Astrocyte (in vitro differentiated cells and primary cell): ENCODE measurements around the gene PCTP. TPM values are rescaled to one million over a fixed set of nuclear protein-coding genes. Genes with fewer than 3 reads are reported as not detected.

ENCODE experiments used
- DNase-seq: peaks from one replicate; pipeline ENCODE4 v3.0.0-alpha.2; 2010; ENCODE audit warnings: low read depth
- FAIRE-seq: peaks from 2 replicates; lab custom pipeline; 2011; peaks lifted over from hg19 to GRCh38; lab: Jason Lieb, UNC
- H2AFZ ChIP-seq: 2 replicates; pipeline ENCODE4 v1.6.0; 2012; ENCODE audit warnings: low read depth, low read length, inconsistent platforms
- H3K27ac ChIP-seq: 2 replicates; pipeline ENCODE4 v1.5.1; 2011; ENCODE audit warnings: low read depth, low read length, inconsistent platforms
- H3K27me3 ChIP-seq: 2 replicates; pipeline ENCODE4 v1.6.0; 2011; ENCODE audit warnings: low read length, inconsistent platforms; ENCODE audit not compliant: insufficient read depth
- H3K36me3 ChIP-seq: 2 replicates; pipeline ENCODE4 v1.5.1; 2011; ENCODE audit warnings: low read length, inconsistent platforms; ENCODE audit not compliant: insufficient read depth
- H3K4me1 ChIP-seq: 2 replicates; pipeline ENCODE4 v1.5.1; 2011; ENCODE audit warnings: low read length, inconsistent platforms; ENCODE audit not compliant: insufficient read depth
- H3K4me2 ChIP-seq: 2 replicates; pipeline ENCODE4 v1.6.0; 2012; ENCODE audit warnings: low read length, inconsistent platforms
- H3K4me3 ChIP-seq: 2 replicates; pipeline ENCODE4 v1.5.1; 2011; ENCODE audit warnings: low read depth, mild to moderate bottlenecking, low read length, inconsistent platforms; ENCODE audit not compliant: insufficient read depth
- H3K79me2 ChIP-seq: 2 replicates; pipeline ENCODE4 v1.6.0; 2012; ENCODE audit warnings: mild to moderate bottlenecking, low read length, inconsistent platforms; ENCODE audit not compliant: insufficient read depth
- H3K9ac ChIP-seq: 2 replicates; pipeline ENCODE4 v1.6.0; 2012; ENCODE audit warnings: mild to moderate bottlenecking, low read length, inconsistent platforms
- H3K9me3 ChIP-seq: 2 replicates; pipeline ENCODE4 v1.5.1; 2012; ENCODE audit warnings: low read depth, mild to moderate bottlenecking, low read length, inconsistent platforms; ENCODE audit not compliant: insufficient read depth
- H4K20me1 ChIP-seq: 2 replicates; pipeline ENCODE4 v1.6.0; 2012; ENCODE audit warnings: low read length, inconsistent platforms; ENCODE audit not compliant: insufficient read depth
- H3K27ac Mint-ChIP-seq: one replicate; pipeline ENCODE4 v1.8.0; 2021; ENCODE audit warnings: mild to moderate bottlenecking, mixed read lengths; ENCODE audit not compliant: unreplicated experiment
- H3K27me3 Mint-ChIP-seq: one replicate; pipeline ENCODE4 v1.8.0; 2021; ENCODE audit warnings: low read depth, mixed read lengths; ENCODE audit not compliant: unreplicated experiment
- H3K36me3 Mint-ChIP-seq: one replicate; pipeline ENCODE4 v1.8.0; 2021; ENCODE audit warnings: low read depth, mixed read lengths; ENCODE audit not compliant: unreplicated experiment
- H3K4me1 Mint-ChIP-seq: one replicate; pipeline ENCODE4 v1.8.0; 2021; ENCODE audit warnings: low read depth, mixed read lengths; ENCODE audit not compliant: unreplicated experiment
- H3K4me3 Mint-ChIP-seq: one replicate; pipeline ENCODE4 v1.8.0; 2021; ENCODE audit warnings: mild to moderate bottlenecking, moderate library complexity, mixed read lengths; ENCODE audit not compliant: unreplicated experiment
- H3K9me3 Mint-ChIP-seq: one replicate; pipeline ENCODE4 v1.8.0; 2021; ENCODE audit warnings: mild to moderate bottlenecking, mixed read lengths; ENCODE audit not compliant: unreplicated experiment
- EZH2 ChIP-seq: IDR thresholded peaks from 2 replicates; pipeline ENCODE4 v1.6.1; 2012; ENCODE audit warnings: mild to moderate bottlenecking, low read length, inconsistent platforms; ENCODE audit not compliant: insufficient read depth
- total RNA-seq: library from RNA; stranded (reverse); gene quantifications from 2 replicates; pipeline ENCODE4 v1.2.1, GENCODE V29; 2021
- TF ChIP-seq, protein P1 (sequence below): IDR thresholded peaks from 2 replicates; pipeline ENCODE4 v1.5.1; 2011; ENCODE audit warnings: low read depth, mild to moderate bottlenecking, inconsistent platforms, low read length, moderate library complexity; ENCODE audit not compliant: insufficient read depth

PCTP gene
- total RNA-seq, 1 donor from 2014 or later, result 16.4 TPM

DNA sequence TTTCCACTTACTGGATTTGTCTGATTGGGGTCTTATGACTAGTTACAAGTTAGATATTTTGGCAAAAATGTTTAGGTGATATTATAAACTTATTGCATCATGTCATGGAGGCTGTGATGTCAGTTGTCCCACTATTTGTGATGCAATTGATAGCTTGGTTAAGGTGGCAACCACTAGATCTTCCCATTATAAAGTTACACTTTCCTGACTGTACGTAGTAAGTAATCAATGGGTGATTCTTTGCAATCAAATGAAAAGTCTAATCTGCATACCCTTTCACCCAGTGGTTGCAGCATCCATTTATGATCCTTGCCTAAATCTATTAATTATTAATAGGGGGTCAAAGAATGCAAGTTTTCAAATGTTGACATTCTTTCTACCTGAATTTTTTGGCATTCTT lies 4.4 kb upstream of the PCTP start:
- no peak overlapping the region for H3K27ac Mint-ChIP-seq
- Histone ChIP-seq H3K4me1 (no peaks in the 10 kb centered on the region), H3K27ac (no peak overlapping the region), H3K9me3 (no peaks in the 10 kb centered on the region), H4K20me1 (no peaks in the 10 kb centered on the region), H2AFZ (no peak overlapping the region), H3K9ac (no peak overlapping the region), H3K79me2 (peaks cover 4% of the 10 kb centered on the region), H3K4me2 (no peak overlapping the region), H3K4me3 (no peak overlapping the region), H3K27me3 (no peaks in the 10 kb centered on the region), H3K36me3 (no peaks in the 10 kb centered on the region)
- TF ChIP-seq EZH2, result no peak
- TF ChIP-seq, protein P1, sequence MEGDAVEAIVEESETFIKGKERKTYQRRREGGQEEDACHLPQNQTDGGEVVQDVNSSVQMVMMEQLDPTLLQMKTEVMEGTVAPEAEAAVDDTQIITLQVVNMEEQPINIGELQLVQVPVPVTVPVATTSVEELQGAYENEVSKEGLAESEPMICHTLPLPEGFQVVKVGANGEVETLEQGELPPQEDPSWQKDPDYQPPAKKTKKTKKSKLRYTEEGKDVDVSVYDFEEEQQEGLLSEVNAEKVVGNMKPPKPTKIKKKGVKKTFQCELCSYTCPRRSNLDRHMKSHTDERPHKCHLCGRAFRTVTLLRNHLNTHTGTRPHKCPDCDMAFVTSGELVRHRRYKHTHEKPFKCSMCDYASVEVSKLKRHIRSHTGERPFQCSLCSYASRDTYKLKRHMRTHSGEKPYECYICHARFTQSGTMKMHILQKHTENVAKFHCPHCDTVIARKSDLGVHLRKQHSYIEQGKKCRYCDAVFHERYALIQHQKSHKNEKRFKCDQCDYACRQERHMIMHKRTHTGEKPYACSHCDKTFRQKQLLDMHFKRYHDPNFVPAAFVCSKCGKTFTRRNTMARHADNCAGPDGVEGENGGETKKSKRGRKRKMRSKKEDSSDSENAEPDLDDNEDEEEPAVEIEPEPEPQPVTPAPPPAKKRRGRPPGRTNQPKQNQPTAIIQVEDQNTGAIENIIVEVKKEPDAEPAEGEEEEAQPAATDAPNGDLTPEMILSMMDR, result no peak
- DNase-seq, result no peak
- H3K9me3 Mint-ChIP-seq, result no peaks in the 10 kb centered on the region
- FAIRE-seq, result no peak
- no peaks in the 10 kb centered on the region for H3K36me3 Mint-ChIP-seq
- no peaks in the 10 kb centered on the region for H3K27me3 Mint-ChIP-seq
- peaks cover 1% of the 10 kb centered on the region for H3K4me1 Mint-ChIP-seq
- H3K4me3 Mint-ChIP-seq, result no peak overlapping the region

DNA sequence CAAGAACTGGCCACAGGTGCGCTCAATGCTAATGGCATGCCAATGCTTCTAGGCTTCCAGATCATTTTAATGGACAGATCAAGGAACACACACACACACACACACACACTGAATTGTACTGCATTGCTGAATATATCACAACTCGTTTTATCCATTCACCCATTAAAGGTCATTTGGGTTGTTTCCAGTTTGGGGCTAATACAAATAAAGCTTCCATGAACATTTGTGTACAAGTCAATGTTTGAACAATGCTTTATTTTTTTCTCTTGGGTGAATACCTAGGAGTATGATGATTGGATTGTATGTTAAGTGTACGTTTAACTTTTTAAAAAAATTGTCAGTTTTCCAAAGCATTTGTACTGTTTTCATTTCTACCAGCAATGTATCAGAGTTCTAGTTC lies 3.6 kb upstream of the PCTP start:
- no peaks in the 10 kb centered on the region for H3K9me3 Mint-ChIP-seq
- FAIRE-seq, result no peak
- H3K4me1 Mint-ChIP-seq, result peaks cover 8% of the 10 kb centered on the region

DNA sequence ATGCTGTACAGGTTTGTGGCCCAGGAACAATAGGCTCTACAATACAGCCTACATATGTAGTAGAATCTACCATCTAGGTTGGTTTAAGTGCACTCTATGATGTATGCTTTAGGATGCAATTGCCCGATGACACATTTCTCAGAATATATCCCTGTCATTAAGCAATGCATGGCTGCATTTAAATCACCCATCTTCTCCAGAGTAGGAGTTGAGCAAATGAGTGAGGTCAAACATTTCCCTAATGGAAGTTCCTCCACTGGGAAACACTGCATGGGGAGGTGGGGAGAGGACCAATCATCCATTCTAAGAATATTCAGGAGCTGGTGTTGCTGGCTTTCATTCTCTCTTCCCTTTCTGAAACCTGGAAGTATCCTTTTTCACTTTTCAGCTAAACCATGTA lies 2.0 kb upstream of the PCTP start:
- FAIRE-seq, result no peak
- no peak for DNase-seq
- TF ChIP-seq, protein P1, result no peak
- TF ChIP-seq EZH2, result no peak
- Histone ChIP-seq H3K4me1 (peaks cover 5% of the 10 kb centered on the region), H3K4me2 (no peak overlapping the region), H3K9me3 (no peaks in the 10 kb centered on the region), H3K9ac (no peak overlapping the region), H3K36me3 (peaks cover 2% of the 10 kb centered on the region), H2AFZ (no peak overlapping the region), H3K4me3 (no peak overlapping the region), H3K27me3 (no peaks in the 10 kb centered on the region), H3K27ac (no peak overlapping the region), H4K20me1 (peaks cover 4% of the 10 kb centered on the region), H3K79me2 (peaks cover 27% of the 10 kb centered on the region)
- Mint-ChIP-seq H3K4me1 (peaks cover 10% of the 10 kb centered on the region), H3K27me3 (no peaks in the 10 kb centered on the region), H3K36me3 (no peaks in the 10 kb centered on the region), H3K4me3 (no peak overlapping the region), H3K9me3 (no peaks in the 10 kb centered on the region), H3K27ac (no peak overlapping the region)

More for the DNA sequence above, 3.6 kb upstream of the PCTP start:
- Histone ChIP-seq H3K27me3 (no peaks in the 10 kb centered on the region), H3K36me3 (no peaks in the 10 kb centered on the region), H3K9me3 (no peaks in the 10 kb centered on the region), H3K4me2 (no peak overlapping the region), H3K9ac (no peak overlapping the region), H3K79me2 (peaks cover 12% of the 10 kb centered on the region), H3K4me1 (peaks cover 5% of the 10 kb centered on the region), H4K20me1 (no peaks in the 10 kb centered on the region), H2AFZ (no peak overlapping the region), H3K4me3 (no peak overlapping the region), H3K27ac (no peak overlapping the region)
- Mint-ChIP-seq H3K27me3 (no peaks in the 10 kb centered on the region), H3K27ac (no peak overlapping the region), H3K4me3 (no peak overlapping the region), H3K36me3 (no peaks in the 10 kb centered on the region)
- TF ChIP-seq EZH2, result no peak
- TF ChIP-seq, protein P1, result no peak
- no peak for DNase-seq
